Neural cell (in vitro differentiated cells): ENCODE measurements around the gene SKOR1.

Experiments
- CTCF ChIP-seq: fragments of 450-650 bp; IDR thresholded peaks from 2 replicates; pipeline ENCODE4 v1.5.1; 2014; ENCODE audit warnings: antibody characterized with exemption, mild to moderate bottlenecking, moderate library complexity; ENCODE audit not compliant: poor library complexity, severe bottlenecking
- POLR2AphosphoS5 ChIP-seq: IDR thresholded peaks from 2 replicates; pipeline ENCODE4 v1.6.1; 2012
- RAD21 ChIP-seq: fragments of 450-650 bp; conservative IDR thresholded peaks from 2 replicates; pipeline ENCODE4 v1.6.1; 2014; ENCODE audit warnings: antibody characterized with exemption, mild to moderate bottlenecking, moderate library complexity
- REST ChIP-seq: IDR thresholded peaks from 2 replicates; pipeline ENCODE4 v1.6.1; 2012; ENCODE audit warnings: borderline replicate concordance
- TAF1 ChIP-seq: IDR thresholded peaks from 2 replicates; pipeline ENCODE4 v1.6.1; 2012; ENCODE audit warnings: low read depth

- TF ChIP-seq CTCF (no peak), POLR2AphosphoS5 (no peak), TAF1 (no peak), REST (no peak), RAD21 (no peak)
Measured at GRCh38 chr15:67786646-67787045, 38.7 kb upstream of the SKOR1 start.
